Thymus (tissue), 11 donors: ENCODE data around the gene ITCH. TPM values are rescaled to one million over a fixed set of nuclear protein-coding genes. Genes with fewer than 3 reads are reported as not detected.
"Not testable (repeated sequence)": the region's sequence is repeated elsewhere in the genome, so short reads cannot be mapped to it uniquely, and the experiment has no call there.

Experiments used
- DNase-seq, 9 donors: peaks; one replicate each; pipeline ENCODE4 v3.0.0-alpha.2; 2013; ENCODE audit warnings: low spot score in 9 of 9, low read depth in 6 of 9, missing footprints in 1 of 9
- H3K27ac ChIP-seq, 2 donors: one replicate each; pipeline ENCODE4 v1.5.1; 2013; ENCODE audit warnings: control low read depth in 1 of 2, low read depth in 1 of 2, low read length in 1 of 2, mild to moderate bottlenecking in 1 of 2, moderate library complexity in 1 of 2
- H3K27me3 ChIP-seq, 2 donors: one replicate each; pipeline ENCODE4 v1.5.1; 2013; ENCODE audit warnings: low read length in 1 of 2; ENCODE audit not compliant: control insufficient read depth in 2 of 2, insufficient read depth in 1 of 2
- H3K36me3 ChIP-seq, 2 donors: one replicate each; pipeline ENCODE4 v1.5.1; 2013; ENCODE audit warnings: low read length in 1 of 2, mild to moderate bottlenecking in 1 of 2, moderate library complexity in 1 of 2; ENCODE audit not compliant: control insufficient read depth in 2 of 2, insufficient read depth in 2 of 2
- H3K4me1 ChIP-seq, 2 donors: one replicate each; pipeline ENCODE4 v1.5.1; 2013; ENCODE audit warnings: low read length in 2 of 2; ENCODE audit not compliant: control insufficient read depth in 2 of 2, insufficient read depth in 2 of 2
- H3K4me3 ChIP-seq, 2 donors: one replicate each; pipeline ENCODE4 v1.5.1; 2013; ENCODE audit warnings: low read length in 2 of 2, control low read depth in 1 of 2, mild to moderate bottlenecking in 1 of 2
- H3K9me3 ChIP-seq, 2 donors: one replicate each; pipeline ENCODE4 v1.5.1; 2013; ENCODE audit warnings: low read length in 1 of 2, mild to moderate bottlenecking in 1 of 2; ENCODE audit not compliant: control insufficient read depth in 2 of 2, insufficient read depth in 1 of 2
- WGBS: extraction: QIAGEN DNeasy Blood & Tissue Kit; methylation state at CpG from one replicate; pipeline ENCODE4 v1.1.7; 2013; 5-methylcytosine and 5-hydroxymethylcytosine counted together
- polyA plus RNA-seq: library from polyadenylated mRNA; stranded (reverse); fragments of 200-250 nt; gene quantifications from one replicate; pipeline ENCODE4 v1.2.3, GENCODE V29; 2013
- total RNA-seq: library from RNA; stranded (reverse); fragments of 120-200 nt; gene quantifications from one replicate; pipeline ENCODE4 v1.2.4, GENCODE V29; 2013
- donor health status: healthy.

Gene ITCH
- total and polyA plus RNA-seq, 2 donors, result 16.0 to 36.3 TPM

- WGBS, result 99% methylated on average over 10 of the region's 10 CpGs
- not testable (repeated sequence) for DNase-seq, H3K27me3 ChIP-seq, H3K4me3 ChIP-seq, H3K27ac ChIP-seq, H3K9me3 ChIP-seq, H3K4me1 ChIP-seq
- H3K36me3 ChIP-seq, result peaks cover 25 to 47% of the 10 kb centered on the region in 2 donors
These were observed 51.5 kb downstream of the ITCH start for GRCh38 chr20:34414525-34414924.

- Histone ChIP-seq H3K27ac (no peak overlapping the region), H3K36me3 (peaks cover 22 to 42% of the 10 kb centered on the region in 2 donors), H3K9me3 (no peaks in the 10 kb centered on the region), H3K4me1 (no peaks in the 10 kb centered on the region), H3K4me3 (no peak overlapping the region), H3K27me3 (no peaks in the 10 kb centered on the region)
- no peak for DNase-seq
- 87% methylated on average over 3 of the region's 3 CpGs for WGBS
These were observed 52.0 kb downstream of the ITCH start for GRCh38 chr20:34415079-34415478.

- no peaks in the 10 kb centered on the region for H3K9me3 ChIP-seq
- H3K4me3 ChIP-seq, result no peak overlapping the region
- H3K4me1 ChIP-seq, result no peaks in the 10 kb centered on the region
- no peak overlapping the region for H3K27ac ChIP-seq
- DNase-seq, result no peak
- 95% methylated on average over 1 of the region's 1 CpG for WGBS
- H3K27me3 ChIP-seq, result no peaks in the 10 kb centered on the region
- H3K36me3 ChIP-seq, result peaks cover 26 to 38% of the 10 kb centered on the region in 2 donors
These were observed 57.1 kb downstream of the ITCH start for GRCh38 chr20:34420146-34420545.

- no peaks in the 10 kb centered on the region for H3K9me3 ChIP-seq
- no peaks in the 10 kb centered on the region for H3K4me1 ChIP-seq
- H3K27ac ChIP-seq, result no peak overlapping the region
- H3K36me3 ChIP-seq, result peaks cover 30 to 44% of the 10 kb centered on the region in 2 donors
- WGBS, result 96% methylated on average over 4 of the region's 4 CpGs
- DNase-seq, result no peak
- no peak overlapping the region for H3K4me3 ChIP-seq
- H3K27me3 ChIP-seq, result no peaks in the 10 kb centered on the region
These were observed 57.9 kb downstream of the ITCH start for GRCh38 chr20:34420975-34421374.

GRCh38 chr20:34421766-34422466 is 58.8 kb downstream of the ITCH start:
- no peaks in the 10 kb centered on the region for H3K9me3 ChIP-seq
- H3K4me1 ChIP-seq, result no peaks in the 10 kb centered on the region
- no peak overlapping the region for H3K27ac ChIP-seq
- no peaks in the 10 kb centered on the region for H3K27me3 ChIP-seq
- no peak for DNase-seq
- no peak overlapping the region for H3K4me3 ChIP-seq
- WGBS, result 98% methylated on average over 2 of the region's 2 CpGs
- peaks cover 35 to 54% of the 10 kb centered on the region in 2 donors for H3K36me3 ChIP-seq

GRCh38 chr20:34425032-34425690 is 62.1 kb downstream of the ITCH start:
- H3K4me1 ChIP-seq, H3K27ac ChIP-seq, H3K4me3 ChIP-seq, H3K9me3 ChIP-seq, H3K27me3 ChIP-seq, DNase-seq: not testable (repeated sequence)
- peaks cover 30 to 54% of the 10 kb centered on the region in 2 donors for H3K36me3 ChIP-seq
- WGBS, result 95% methylated on average over 11 of the region's 11 CpGs

GRCh38 chr20:34426026-34426425 is 63.0 kb downstream of the ITCH start:
- DNase-seq, result no peak
- Histone ChIP-seq H3K36me3 (peaks cover 26 to 47% of the 10 kb centered on the region in 2 donors), H3K9me3 (no peaks in the 10 kb centered on the region), H3K27me3 (no peaks in the 10 kb centered on the region), H3K4me1 (no peaks in the 10 kb centered on the region), H3K4me3 (no peak overlapping the region), H3K27ac (no peak overlapping the region)
- WGBS, result 97% methylated on average over 2 of the region's 2 CpGs

GRCh38 chr20:34427331-34427730 is 64.3 kb downstream of the ITCH start:
- Histone ChIP-seq H3K27ac (no peak overlapping the region), H3K27me3 (no peaks in the 10 kb centered on the region), H3K4me3 (no peak overlapping the region), H3K9me3 (no peaks in the 10 kb centered on the region), H3K36me3 (peaks cover 19 to 44% of the 10 kb centered on the region in 2 donors), H3K4me1 (no peaks in the 10 kb centered on the region)
- no peak for DNase-seq
- 94% methylated on average over 3 of the region's 3 CpGs for WGBS

GRCh38 chr20:34427784-34428183 is 64.7 kb downstream of the ITCH start:
- H3K27me3 ChIP-seq, result no peaks in the 10 kb centered on the region
- no peak overlapping the region for H3K4me3 ChIP-seq
- no peaks in the 10 kb centered on the region for H3K4me1 ChIP-seq
- H3K9me3 ChIP-seq, result no peaks in the 10 kb centered on the region
- H3K27ac ChIP-seq, result no peak overlapping the region
- H3K36me3 ChIP-seq, result peaks cover 19 to 48% of the 10 kb centered on the region in 2 donors
- no peak for DNase-seq
